Panc1 (cell line): ENCODE data around the gene ANXA3. TPM values are rescaled to one million over a fixed set of nuclear protein-coding genes. Genes with fewer than 3 reads are reported as not detected.

Source experiments
- ATAC-seq: fragments of 200-7000 bp; cut with Tn5 transposase; 2 replicates; pipeline ENCODE4 v1.9.1; 2020; ENCODE audit warnings: mild to moderate bottlenecking, moderate library complexity
- BruUV-seq: library from RNA; stranded (reverse); fragments of 400-500 nt; replicated peaks from 2 replicates; lab custom pipeline; 2021; lab: Mats Ljungman, UMichigan
- CTCF ChIA-PET: fragments of 300-600 bp; sonication (Branson Sonifier 250); formaldehyde crosslinking; loops from one replicate; lab custom pipeline; 2022; ENCODE audit warnings: antibody characterized with exemption; lab: Charles Lee
- POLR2A ChIA-PET: fragments of 300-600 bp; sonication (Branson Sonifier 250); formaldehyde crosslinking; loops from one replicate; lab custom pipeline; 2022; ENCODE audit warnings: antibody characterized with exemption; lab: Charles Lee
- DNase-seq: peaks from one replicate; pipeline ENCODE4 v3.0.0-alpha.2; 2010; ENCODE audit warnings: low read depth, low spot score
- H3K27ac ChIP-seq: 2 replicates; pipeline ENCODE4 v1.5.1; 2011; ENCODE audit warnings: mild to moderate bottlenecking, low read length, inconsistent platforms
- H3K27me3 ChIP-seq: fragments of 200-500 bp; sonication (Bioruptor generic); 2 replicates; pipeline ENCODE4 v1.6.0; 2014; ENCODE audit warnings: low read length, inconsistent platforms; ENCODE audit not compliant: control insufficient read depth, insufficient read depth
- H3K36me3 ChIP-seq: fragments of 200-500 bp; sonication (Bioruptor generic); 2 replicates; pipeline ENCODE4 v1.5.1; 2014; ENCODE audit warnings: inconsistent platforms, mild to moderate bottlenecking, low read length, moderate library complexity; ENCODE audit not compliant: control insufficient read depth, insufficient read depth
- H3K4me1 ChIP-seq: 2 replicates; pipeline ENCODE4 v1.5.1; 2011; ENCODE audit warnings: inconsistent platforms, mild to moderate bottlenecking, low read length, moderate library complexity; ENCODE audit not compliant: control insufficient read depth, insufficient read depth
- H3K4me3 ChIP-seq, 2 experiments: 2 replicates each; pipeline ENCODE4 v1.5.1; 2011 to 2012; ENCODE audit warnings: low read depth in 2 of 2, low read length in 2 of 2, mild to moderate bottlenecking in 2 of 2, inconsistent platforms in 1 of 2, moderate library complexity in 1 of 2
- H3K9me3 ChIP-seq: fragments of 200-500 bp; sonication (Bioruptor generic); 2 replicates; pipeline ENCODE4 v1.5.1; 2014; ENCODE audit warnings: low read depth, mild to moderate bottlenecking, inconsistent platforms, low read length, moderate library complexity; ENCODE audit not compliant: control insufficient read depth, insufficient read depth
- POLR2AphosphoS5 ChIP-seq: IDR thresholded peaks from 2 replicates; pipeline ENCODE4 v1.6.1; 2012; ENCODE audit warnings: mild to moderate bottlenecking, low read depth, low read length, moderate library complexity
- REST ChIP-seq, 2 experiments: IDR thresholded peaks; 2 replicates each; pipeline ENCODE4 v1.6.1; 2011 to 2012; ENCODE audit warnings: low read depth in 2 of 2, control low read depth in 1 of 2, low read length in 1 of 2, mild to moderate bottlenecking in 1 of 2, moderate library complexity in 1 of 2; ENCODE audit not compliant: insufficient read depth in 1 of 2
- SIN3A ChIP-seq: IDR thresholded peaks from 2 replicates; pipeline ENCODE4 v1.6.1; 2012; ENCODE audit warnings: low read depth, mild to moderate bottlenecking, low read length, moderate library complexity, borderline replicate concordance; ENCODE audit not compliant: insufficient read depth
- TCF7L2 ChIP-seq: IDR thresholded peaks from 2 replicates; pipeline ENCODE4 v1.6.1; 2011; ENCODE audit warnings: mild to moderate bottlenecking, low read depth, low read length, inconsistent platforms
- in situ Hi-C: cut with HindIII; loops from 2 replicates; pipeline ENCODE4 v1.10.0; 2016; ENCODE audit warnings: low sequenced_read_pairs, low pct_unique_long_range_greater_than_20kb
- intact Hi-C: fragments of 100-400 bp; cut with micrococcal nuclease; formaldehyde crosslinking; loops from one replicate; pipeline ENCODE4 v1.10.0; 2022; ENCODE audit not compliant: unreplicated experiment
- total RNA-seq: library from RNA; stranded (reverse); gene quantifications from one replicate; pipeline ENCODE4 v1.2.1, GENCODE V29; 2021; ENCODE audit not compliant: unreplicated experiment
- TF ChIP-seq, protein P1 (sequence below): fragments of 450-650 bp; IDR thresholded peaks from 2 replicates; pipeline ENCODE4 v1.5.1; 2017; ENCODE audit warnings: mild to moderate bottlenecking

Gene ANXA3
- total RNA-seq, 1 experiment from 2014 or later = 1.5 TPM

- Histone ChIP-seq H3K36me3 (no peaks in the 10 kb centered on the region), H3K27me3 (no peaks in the 10 kb centered on the region), H3K9me3 (no peaks in the 10 kb centered on the region), H3K4me1 (no peaks in the 10 kb centered on the region; the same call in 1 of the 2 replicates), H3K4me3 (no peak overlapping the region), H3K27ac (no peak overlapping the region)
- intact Hi-C loops (no loop called here), in situ Hi-C loops (no loop called here)
- no peak for TF ChIP-seq TCF7L2
- TF ChIP-seq POLR2AphosphoS5 = no peak
- TF ChIP-seq SIN3A = no peak
- TF ChIP-seq, protein P1, sequence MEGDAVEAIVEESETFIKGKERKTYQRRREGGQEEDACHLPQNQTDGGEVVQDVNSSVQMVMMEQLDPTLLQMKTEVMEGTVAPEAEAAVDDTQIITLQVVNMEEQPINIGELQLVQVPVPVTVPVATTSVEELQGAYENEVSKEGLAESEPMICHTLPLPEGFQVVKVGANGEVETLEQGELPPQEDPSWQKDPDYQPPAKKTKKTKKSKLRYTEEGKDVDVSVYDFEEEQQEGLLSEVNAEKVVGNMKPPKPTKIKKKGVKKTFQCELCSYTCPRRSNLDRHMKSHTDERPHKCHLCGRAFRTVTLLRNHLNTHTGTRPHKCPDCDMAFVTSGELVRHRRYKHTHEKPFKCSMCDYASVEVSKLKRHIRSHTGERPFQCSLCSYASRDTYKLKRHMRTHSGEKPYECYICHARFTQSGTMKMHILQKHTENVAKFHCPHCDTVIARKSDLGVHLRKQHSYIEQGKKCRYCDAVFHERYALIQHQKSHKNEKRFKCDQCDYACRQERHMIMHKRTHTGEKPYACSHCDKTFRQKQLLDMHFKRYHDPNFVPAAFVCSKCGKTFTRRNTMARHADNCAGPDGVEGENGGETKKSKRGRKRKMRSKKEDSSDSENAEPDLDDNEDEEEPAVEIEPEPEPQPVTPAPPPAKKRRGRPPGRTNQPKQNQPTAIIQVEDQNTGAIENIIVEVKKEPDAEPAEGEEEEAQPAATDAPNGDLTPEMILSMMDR = no peak
- ATAC-seq (no peak), DNase-seq (no peak)
- CTCF ChIA-PET = no interaction called here
- no TSS peak for BruUV-seq
- POLR2A ChIA-PET = no interaction called here
Observed at GRCh38 chr4:78642934-78643333, 91.4 kb downstream of the ANXA3 start.

- in situ Hi-C loops = no loop called here
- no peak for ATAC-seq
- H3K4me3 ChIP-seq = no peak overlapping the region
- H3K27me3 ChIP-seq = no peaks in the 10 kb centered on the region
- intact Hi-C loops = no loop called here
- no peak overlapping the region for H3K27ac ChIP-seq
- DNase-seq = no peak
- no peaks in the 10 kb centered on the region for H3K36me3 ChIP-seq
- ChIA-PET POLR2A (no interaction called here), CTCF (no interaction called here)
- BruUV-seq = no TSS peak
- no peak for TF ChIP-seq SIN3A
- no peak for TF ChIP-seq REST (IDR thresholded peaks at IDR 0.05; ENCODE audit: insufficient read depth in 1 of 2, low read depth in 2 of 2, low read length in 1 of 2)
- TF ChIP-seq POLR2AphosphoS5 = no peak
- TF ChIP-seq TCF7L2 = no peak
- TF ChIP-seq, protein P1 = no peak
- H3K9me3 ChIP-seq = no peaks in the 10 kb centered on the region
- H3K4me1 ChIP-seq = no peaks in the 10 kb centered on the region; the same call in 1 of the 2 replicates
Observed at GRCh38 chr4:78644063-78644691, 92.6 kb downstream of the ANXA3 start.
